GM21515 (cell line): Measurements from ENCODE around the gene CSK.

ENCODE experiments used
- ATAC-seq: cut with Tn5 transposase; IDR thresholded peaks from one replicate; pipeline ENCODE4 v1.9.1; 2021; ENCODE audit not compliant: unreplicated experiment

CSK gene

DNA sequence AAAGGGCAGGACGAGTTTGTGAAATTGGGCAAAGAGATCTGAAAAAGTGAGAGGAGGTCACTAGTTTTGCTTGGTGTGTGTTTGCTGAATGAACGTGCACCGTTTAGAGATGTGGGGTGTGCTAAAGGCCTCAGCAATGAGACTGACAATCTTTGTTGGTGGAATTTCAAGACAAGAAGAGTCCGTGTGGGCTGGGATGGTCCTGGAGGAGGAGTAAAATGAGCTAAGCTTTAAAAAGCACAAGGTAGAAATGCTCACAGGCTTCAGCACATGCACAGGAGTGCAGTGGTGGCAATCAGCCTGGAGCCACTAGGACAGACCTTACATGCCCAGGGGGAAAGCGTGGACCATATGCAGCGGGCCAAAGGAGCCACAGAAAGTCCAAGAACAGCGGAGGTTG is 43.1 kb downstream of the CSK start:
- ATAC-seq = no peak

DNA sequence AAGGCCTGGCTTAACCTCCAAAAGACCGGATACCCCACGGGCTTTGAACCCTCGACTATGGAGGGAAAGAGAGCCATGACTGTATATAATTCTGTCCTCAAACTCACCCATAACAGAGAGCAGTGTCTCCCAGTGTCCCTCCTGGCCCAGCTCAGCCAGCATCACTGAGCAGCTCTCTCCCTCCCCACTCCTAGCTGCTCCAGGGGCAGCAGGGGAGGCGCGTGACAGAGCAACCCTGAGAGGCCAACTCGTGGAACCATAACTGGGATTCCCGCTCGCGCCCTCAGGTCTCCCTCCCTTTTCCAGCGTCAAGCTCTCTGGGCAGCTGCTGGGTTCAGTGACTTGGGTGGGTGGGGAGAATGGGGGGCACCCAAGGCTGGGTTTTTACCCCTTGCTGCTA is 44.0 kb downstream of the CSK start:
- no peak for ATAC-seq

DNA sequence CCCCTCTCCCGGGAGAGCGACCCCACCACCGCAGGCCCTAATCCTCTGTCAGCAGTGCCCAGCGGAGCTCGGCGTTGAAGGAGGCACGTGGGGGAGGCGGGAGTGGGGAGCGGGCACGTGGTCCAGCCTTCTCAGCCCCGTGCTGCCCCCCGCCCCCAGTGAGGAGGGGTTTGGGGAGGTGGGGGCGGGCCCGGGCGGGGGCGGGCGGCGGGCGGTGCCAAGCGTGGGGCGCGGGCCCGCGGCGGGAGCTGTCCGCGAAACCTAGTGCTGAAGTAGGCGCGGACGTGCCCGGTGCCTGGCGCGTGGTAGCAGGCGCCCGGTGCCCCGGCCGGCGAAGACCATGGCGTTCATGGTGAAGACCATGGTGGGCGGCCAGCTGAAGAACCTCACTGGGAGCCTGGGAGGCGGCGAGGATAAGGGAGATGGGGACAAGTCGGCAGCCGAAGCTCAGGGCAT is 44.5 kb downstream of the CSK start, which contains the start of gene CPLX3:
CPLX3 (plus strand) TSS at position 264 of the 456 bp plus-strand sequence; CDS start at position 341, 77 bp downstream.
- ATAC-seq = no peak

DNA sequence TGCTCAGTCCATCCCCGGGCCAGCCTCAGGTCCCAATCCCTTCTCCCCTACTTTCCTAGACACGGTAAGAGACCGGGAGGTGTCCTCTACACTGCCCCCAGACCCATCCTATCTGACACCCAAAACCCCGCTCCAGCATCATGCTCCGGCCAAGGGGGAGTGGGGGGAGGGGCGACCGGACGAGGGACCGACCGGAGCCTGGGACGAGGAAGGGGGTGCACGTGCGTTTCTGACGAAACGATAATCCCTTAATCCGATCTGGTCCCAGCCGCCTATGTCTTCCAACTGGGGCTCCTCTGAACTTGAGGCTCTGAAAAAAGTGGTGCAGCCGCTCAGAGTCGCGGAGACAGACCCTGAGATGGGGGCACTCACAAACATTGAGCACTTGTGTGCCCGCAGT is 45.0 kb downstream of the CSK start:
- ATAC-seq = no peak

DNA sequence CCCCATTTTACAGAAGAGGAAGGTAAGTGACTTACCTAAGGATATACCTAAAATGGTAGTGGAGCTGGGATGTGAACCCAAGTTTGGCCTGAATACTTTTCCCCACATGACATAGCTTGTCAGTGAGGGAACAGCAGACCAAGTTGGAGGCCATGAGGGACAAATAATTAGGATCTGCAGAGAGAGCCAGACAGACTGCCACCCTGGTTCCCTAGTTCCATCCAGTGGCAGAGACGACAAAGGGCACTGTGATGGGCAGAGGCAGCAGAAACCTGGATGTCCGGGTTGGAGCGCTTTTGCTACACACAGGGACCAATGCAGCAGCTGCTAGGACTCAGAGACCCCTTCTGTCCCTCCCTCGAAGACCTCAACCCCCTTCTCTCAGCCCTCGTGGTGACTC is 45.7 kb downstream of the CSK start:
- ATAC-seq = no peak

DNA sequence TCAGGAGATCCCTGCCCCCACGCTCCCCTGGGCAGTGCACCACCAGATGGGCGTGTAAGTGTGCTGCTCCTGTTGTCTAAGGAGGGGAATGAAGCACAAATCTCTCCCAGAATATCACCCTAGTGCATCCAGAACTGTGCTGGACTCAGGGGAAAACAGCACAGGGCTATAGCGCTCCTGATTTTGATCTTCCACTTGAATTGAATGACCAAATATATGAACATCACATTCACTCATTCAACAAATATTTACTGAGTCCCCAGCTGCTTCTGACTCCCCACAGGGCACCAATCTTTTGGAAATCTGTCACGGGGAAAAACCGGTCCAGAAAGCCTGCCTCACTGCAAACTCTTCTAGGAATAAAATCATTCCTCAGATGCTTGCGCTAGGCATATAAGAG is 47.0 kb downstream of the CSK start:
- ATAC-seq = no peak

DNA sequence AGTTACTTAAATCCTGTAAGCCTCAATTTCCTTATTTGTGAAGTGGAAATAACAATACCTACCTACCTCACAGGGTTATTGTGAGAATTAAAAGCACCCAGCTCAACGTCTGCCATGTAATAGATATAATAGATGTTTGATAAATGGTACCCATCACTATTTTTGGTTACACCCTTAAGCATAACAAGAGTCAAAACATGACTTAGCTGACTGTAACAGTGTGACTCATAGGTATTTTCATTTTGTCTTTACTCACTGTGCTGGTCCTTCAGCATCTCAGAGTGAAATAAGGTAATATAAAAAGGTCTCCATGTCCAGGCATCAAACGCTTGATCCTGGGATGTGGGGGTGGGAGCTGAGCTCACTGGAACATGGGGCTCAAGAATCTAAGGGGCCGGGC is 47.6 kb downstream of the CSK start:
- ATAC-seq = no peak

DNA sequence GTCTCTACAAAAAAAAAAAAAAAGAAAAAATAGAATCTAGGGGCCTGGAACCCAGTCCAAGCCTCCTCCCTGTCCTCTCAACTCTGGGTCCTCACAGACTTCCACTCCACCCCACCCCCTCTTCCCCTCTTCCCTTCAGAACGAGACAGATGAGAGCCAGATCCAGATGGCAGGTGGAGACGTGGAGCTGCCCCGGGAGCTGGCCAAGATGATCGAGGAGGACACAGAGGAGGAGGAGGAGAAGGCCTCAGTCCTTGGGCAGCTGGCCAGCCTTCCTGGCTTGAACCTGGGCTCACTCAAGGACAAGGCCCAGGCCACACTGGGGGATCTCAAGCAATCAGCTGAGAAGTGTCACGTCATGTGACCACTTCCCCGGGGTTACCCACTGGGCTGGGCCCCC is 48.1 kb downstream of the CSK start:
- ATAC-seq = no peak

DNA sequence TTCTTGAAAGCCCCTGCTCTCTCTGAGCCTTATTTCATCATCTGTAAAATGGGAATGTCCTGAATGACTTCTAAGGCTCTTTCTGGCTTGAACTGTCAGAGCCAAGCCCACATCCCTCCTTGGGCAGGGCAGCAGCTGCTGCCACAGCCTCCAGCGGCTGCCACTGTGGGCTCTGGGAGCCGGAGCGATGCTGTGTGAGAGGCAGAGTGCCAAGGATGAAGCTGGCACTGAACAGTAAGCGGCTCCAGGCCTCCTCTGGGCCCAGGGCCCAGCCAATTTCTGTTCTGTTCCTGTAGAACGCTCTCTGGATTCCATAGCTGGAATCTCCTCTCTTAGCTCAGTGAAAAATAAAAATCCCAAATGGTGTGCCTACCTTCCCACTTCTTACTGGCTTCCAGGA is 49.0 kb downstream of the CSK start:
- ATAC-seq = no peak

DNA sequence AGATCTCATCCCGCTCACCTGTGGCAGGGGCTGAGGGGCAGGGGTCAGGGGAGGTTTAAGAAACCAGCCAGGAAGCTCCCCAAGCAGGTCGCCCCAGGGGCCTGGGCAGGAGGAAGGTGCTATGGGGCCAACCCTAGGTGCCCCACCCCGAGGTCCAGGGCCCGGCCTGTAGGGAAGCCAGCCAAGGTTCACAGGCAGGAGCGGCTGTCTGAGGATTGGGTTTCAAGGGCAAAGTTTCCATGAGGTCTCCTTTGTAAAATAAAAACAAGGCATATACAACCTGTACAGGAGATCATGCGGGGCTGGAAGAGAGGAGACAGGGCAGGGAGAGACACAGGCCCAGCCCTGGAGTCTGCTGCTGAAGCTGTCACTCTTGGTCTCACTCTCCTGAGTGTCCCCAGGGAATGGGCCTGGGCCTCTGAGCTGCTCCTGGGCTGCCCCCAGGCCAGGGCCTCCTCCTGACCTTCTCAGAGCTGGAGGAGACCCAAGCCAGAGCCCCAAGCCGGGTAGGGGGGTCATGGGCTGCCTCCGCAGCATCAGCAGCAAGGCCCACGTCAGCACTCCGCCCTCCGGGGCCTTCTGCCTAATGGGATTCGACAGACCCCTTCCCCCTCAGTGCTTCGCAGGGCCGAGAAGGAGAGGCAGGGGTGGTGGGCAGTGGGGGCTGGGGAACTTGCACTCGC is 50.1 kb downstream of the CSK start:
- ATAC-seq = no peak

DNA sequence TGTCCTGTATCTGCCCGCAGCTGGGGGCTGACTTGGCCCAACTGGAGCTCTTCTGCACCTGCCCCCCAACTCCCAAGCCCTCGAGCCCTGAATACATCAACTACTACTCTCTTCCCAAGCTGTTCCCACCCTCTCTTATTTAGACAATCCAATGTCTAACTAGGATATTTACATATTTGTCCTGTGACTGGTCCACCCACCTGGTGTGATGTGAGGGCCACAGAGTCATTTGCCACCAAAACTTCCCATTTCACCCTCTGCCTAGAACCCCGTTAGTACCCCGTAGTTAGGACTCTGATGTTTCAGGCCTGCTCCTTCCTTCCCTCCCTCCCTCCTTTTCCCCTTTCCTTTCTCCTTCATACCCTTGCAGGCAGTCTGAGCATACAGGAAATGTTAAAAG is 50.9 kb downstream of the CSK start:
- ATAC-seq = no peak

DNA sequence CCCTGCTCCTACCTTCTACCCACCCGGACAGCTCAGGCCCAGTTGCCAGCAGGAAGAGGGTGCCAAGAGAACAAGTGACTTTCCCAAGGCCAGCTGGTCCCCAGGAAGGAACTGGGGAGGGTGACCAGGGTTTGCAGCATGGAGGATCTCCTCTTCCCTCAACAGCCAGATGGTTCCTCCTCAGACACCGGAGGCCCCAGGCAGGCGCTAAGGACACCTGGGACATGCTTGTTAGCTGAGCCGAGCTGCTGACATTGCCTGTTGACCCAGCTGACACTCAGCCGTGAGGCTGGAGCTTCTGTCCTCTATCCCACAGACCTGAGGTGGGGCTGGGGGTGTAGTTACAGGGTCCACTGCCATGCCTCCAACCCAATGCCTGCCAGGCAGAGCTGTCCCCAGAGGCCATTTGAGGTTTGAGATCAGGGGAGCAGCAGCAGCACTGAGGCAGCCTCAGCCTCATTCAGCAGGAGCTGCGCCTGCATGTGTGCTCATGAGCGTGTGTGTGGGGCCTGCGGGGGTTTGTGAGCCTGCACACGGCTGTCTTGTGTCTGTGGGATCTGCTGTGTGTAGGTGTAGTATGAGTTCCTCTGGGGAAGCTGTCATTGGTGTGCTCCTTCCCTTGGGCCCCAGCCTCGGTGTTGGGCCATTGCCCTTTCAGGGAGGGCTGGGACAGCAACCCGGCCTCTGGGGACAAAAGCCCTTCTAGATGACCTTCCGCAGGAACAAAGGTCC is 51.7 kb downstream of the CSK start:
- no peak for ATAC-seq

DNA sequence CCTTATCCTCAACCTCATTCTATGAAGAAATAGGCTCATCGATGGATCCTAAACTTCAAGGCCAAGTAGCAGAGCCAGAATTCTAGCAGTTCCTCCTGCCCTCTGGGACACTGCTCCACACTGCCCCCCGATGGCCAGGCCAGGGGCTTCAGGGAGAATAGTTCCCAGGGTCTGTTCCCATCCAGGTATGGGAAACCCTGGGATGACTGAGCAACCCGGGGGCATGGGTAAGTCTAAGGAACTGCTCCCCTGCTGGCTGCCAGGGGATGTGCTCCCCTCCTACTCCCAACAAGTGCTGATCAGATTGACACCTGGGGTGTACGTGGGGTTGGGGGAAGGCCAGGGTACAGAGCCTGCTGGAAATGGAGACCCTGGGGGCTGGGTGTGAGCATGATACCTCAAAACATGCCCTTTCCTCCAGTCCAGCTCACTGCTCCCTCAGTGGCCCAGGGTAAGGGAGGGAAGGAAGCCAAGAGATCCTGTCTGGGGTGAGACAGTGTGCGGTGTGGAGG is 53.5 kb downstream of the CSK start:
- ATAC-seq = no peak

DNA sequence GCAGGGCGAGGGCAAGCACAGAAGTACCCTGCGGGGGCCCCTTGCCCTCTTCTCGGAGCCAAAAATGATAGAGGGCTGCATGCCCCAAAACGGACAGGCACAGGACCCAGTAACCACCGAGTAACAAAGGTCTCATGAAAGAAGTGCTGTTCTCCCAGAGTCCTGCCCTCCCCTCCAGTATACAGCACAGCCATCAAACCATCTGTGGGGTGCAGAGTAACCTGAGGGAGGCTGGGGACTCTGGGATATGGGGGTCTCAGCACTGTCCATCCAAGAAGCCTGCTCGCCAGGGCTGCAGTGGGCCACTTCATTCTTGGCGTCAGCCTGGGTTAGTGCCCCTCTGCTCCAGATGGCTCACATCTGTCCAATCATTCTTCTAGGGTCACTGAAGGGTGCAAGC is 55.0 kb downstream of the CSK start:
- ATAC-seq = no peak

DNA sequence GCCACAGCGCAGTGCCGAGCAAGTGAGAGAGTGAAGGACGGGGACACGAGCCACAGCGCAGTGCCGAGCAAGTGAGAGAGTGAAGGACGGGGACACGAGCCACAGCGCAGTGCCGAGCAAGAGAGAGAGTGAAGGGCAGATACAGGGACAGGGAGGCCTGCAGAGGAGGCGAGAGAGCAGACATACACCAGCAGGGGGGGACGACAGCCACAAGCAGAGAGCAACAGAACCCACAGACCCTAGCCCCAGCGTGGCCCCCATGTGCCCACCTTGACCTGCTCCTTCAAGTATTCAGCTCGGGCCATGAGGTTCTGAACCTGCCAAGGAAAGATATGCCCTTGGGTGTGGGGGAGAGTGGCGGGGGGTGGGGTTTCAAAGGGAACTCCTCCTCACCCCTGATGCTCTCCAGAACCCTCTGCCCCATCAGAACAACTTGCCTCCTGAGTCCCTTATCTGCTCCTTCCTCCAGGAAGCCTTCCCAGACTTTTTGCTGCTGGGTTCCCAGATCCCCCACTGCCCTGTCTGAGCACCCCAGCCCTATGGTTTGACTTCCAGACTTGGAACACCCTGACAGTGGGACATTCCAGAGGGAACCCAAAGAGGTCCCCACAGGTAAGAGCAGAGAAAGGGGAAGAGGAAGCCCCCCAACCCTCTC is 55.7 kb downstream of the CSK start:
- ATAC-seq = no peak

DNA sequence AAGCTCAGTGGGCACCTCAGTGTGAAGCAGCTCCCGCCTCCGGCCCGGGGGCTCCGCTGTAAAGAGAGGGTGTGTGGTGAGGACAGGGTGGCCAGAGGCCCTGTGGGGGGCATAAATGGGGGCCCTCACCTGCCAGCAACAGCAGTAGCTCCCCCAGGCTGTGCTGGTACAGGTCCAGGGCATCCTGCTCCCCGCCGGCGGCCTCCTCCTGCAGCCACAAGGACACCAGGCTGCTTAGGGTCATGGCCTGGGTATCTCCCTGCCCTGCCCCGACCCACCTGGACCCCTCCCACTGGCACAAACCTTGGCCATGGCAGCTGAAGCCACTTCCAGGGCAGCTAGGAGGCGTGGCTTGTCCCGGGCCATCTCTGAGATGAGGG is 56.2 kb downstream of the CSK start:
- ATAC-seq = no peak

DNA sequence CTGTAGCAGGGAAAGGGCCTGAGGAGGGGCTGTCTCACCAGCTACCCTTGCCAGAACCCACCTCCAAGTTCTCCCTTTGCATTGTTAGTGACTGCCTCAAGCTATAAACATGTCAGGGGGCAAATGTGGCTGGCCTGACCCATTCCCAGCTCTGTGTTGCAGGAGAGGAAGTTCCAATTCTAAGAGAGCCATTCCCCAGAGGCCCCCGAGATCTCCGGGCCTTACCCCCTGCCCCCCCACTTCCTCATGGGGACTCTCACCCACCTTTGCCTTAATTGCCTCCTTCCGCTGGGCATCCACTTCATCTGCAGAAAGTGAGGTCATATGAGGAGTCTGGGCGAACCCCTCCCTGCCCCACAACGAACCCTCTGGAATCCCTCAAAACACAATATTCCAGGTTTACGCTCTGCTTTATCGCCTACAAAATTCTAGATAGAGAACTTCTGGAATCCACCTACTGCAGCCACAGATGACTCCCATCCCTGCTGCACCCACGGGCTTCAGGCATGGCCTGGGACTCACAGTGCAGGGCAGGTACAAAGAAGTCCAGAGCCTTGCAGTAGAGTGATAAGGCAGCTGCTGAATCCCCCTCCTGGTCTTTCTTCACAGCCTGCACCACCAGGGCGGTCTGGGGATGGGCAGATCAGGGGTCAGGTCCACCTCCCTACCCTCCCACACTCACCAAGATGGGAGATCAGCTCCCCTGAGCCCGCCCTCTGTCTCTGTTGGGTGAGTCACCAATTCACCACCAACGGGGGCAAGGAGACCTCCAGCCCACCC is 57.1 kb downstream of the CSK start:
- no peak for ATAC-seq

DNA sequence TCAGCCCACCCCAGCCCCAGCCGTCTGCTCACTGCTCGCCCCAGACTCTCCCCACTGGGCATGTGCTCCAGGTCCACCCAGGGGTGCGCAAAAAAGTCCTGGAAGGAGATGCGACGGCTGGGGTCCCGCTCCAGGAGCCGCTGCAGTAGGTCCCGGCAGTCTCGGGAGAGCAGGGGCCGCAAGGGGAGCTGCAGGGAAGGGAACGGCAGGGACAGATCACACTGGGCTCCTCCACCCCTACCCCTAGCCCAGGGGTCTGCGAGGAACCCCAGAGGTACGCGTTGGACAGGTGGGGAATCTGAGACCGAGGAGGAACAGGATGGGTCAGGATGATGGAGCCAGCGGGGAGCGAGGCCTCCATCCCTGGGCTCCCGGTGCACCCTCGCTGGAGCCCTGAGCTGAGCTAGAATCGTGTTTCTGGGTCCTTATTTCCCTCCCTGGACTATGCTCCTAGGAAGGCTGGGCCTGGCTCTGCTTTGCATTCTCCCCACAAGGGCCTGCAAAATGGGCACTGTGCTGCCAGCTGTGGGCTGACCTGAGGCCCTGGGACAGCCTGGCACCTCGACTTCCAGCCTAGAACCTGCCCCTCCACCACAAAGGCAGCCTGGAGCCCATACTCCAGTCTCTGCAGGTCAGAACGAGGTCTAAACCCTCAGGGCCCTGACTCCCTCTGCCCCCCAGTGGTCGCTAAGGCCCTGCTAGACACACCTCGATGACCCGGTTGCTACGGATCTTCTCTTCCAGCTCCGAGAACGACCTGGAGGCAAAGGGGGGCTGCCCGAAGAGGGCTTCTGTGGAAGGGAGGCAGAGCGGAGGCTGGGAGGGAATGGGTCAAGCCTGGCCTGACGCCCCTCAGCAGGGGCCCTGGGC is 57.9 kb downstream of the CSK start:
- no peak for ATAC-seq

DNA sequence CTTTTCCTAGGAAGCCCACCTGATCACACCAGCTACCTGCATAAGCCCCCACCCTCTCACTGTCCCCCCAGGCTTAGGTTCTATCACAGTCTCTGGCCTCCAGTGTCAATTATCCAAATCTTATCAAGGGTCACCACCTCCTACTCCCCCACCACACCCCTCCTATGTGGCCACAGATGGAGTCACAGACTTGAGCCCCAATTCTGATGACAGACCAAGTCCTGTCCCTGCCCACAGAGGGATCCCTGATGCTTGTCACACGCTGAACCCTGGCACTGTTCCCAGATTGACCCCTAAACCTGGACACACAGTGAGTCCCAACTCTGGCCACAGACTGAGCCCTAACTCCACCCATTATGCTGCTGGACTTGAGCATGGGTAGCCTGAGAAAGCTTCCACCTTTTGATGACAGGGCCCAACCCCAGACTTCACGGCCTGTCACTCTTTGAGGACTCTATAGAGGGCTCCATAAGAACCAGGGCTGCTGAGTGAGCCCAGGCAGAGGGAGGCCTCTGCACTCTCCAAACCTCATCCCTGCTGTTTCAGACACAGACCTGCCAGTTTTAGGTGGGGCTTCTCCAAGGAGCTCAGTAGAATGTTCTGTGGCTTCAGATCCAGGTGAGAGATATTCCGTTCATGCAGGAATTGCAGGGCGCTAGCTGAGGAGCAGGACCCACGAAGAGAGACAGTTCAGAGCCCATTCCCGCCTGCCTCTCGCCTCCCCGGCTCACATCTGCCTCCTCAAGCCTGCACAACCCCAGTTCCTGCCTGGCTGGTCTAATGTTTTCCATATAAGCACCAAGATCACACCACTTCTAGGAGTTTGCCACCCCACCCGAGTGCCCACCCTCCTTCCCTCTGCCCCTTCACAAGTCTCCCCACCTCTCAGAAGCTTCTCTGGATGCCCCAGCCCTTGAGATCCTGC is 59.2 kb downstream of the CSK start:
- no peak for ATAC-seq
